Measurements from ENCODE around the gene FIGN.

Gene FIGN

GRCh38 chr2:163736433-163737189, 803 bp upstream of the FIGN start:
- no peak for DNase-seq (ENCODE audit: extremely low read depth in 1 of 2, low read depth in 1 of 2)

- DNase-seq (ENCODE audit: extremely low read depth in 1 of 2, low read depth in 1 of 2) = no peak
These were observed 725 bp downstream of the FIGN start for GRCh38 chr2:163734881-163735684.

GRCh38 chr2:163734401-163734800, 1.4 kb downstream of the FIGN start:
- DNase-seq (ENCODE audit: extremely low read depth in 1 of 2, low read depth in 1 of 2) = no peak

GRCh38 chr2:163733956-163734355, 1.9 kb downstream of the FIGN start:
- no peak for DNase-seq (ENCODE audit: extremely low read depth in 1 of 2, low read depth in 1 of 2)

- DNase-seq (ENCODE audit: extremely low read depth in 1 of 2, low read depth in 1 of 2) = no peak
These were observed 2.4 kb downstream of the FIGN start for GRCh38 chr2:163733301-163733938.

GRCh38 chr2:163732727-163733126, 3.1 kb downstream of the FIGN start:
- no peak for DNase-seq (ENCODE audit: extremely low read depth in 1 of 2, low read depth in 1 of 2)

- no peak for DNase-seq (ENCODE audit: extremely low read depth in 1 of 2, low read depth in 1 of 2)
These were observed 4.1 kb downstream of the FIGN start for GRCh38 chr2:163731735-163732134.

- DNase-seq (ENCODE audit: extremely low read depth in 1 of 2, low read depth in 1 of 2) = no peak
These were observed 5.3 kb downstream of the FIGN start for GRCh38 chr2:163730556-163730955.

GRCh38 chr2:163729636-163730273, 6.1 kb downstream of the FIGN start:
- no peak for DNase-seq (ENCODE audit: extremely low read depth in 1 of 2, low read depth in 1 of 2)

- no peak for DNase-seq (ENCODE audit: extremely low read depth in 1 of 2, low read depth in 1 of 2)
These were observed 11.9 kb downstream of the FIGN start for GRCh38 chr2:163723881-163724280.

GRCh38 chr2:163723348-163723747, 12.5 kb downstream of the FIGN start:
- DNase-seq (ENCODE audit: extremely low read depth in 1 of 2, low read depth in 1 of 2) = no peak

GRCh38 chr2:163719331-163719730, 16.5 kb downstream of the FIGN start:
- no peak for DNase-seq (ENCODE audit: extremely low read depth in 1 of 2, low read depth in 1 of 2)

- DNase-seq (ENCODE audit: extremely low read depth in 1 of 2, low read depth in 1 of 2) = no peak
These were observed 17.7 kb downstream of the FIGN start for GRCh38 chr2:163717993-163718680.

GRCh38 chr2:163717515-163717914, 18.3 kb downstream of the FIGN start:
- no peak for DNase-seq (ENCODE audit: extremely low read depth in 1 of 2, low read depth in 1 of 2)

GRCh38 chr2:163716101-163716500, 19.7 kb downstream of the FIGN start:
- no peak for DNase-seq (ENCODE audit: extremely low read depth in 1 of 2, low read depth in 1 of 2)

GRCh38 chr2:163715668-163716067, 20.1 kb downstream of the FIGN start:
- DNase-seq (ENCODE audit: extremely low read depth in 1 of 2, low read depth in 1 of 2) = no peak

GRCh38 chr2:163715199-163715598, 20.6 kb downstream of the FIGN start:
- DNase-seq (ENCODE audit: extremely low read depth in 1 of 2, low read depth in 1 of 2) = no peak

- DNase-seq (ENCODE audit: extremely low read depth in 1 of 2, low read depth in 1 of 2) = no peak
These were observed 22.1 kb downstream of the FIGN start for GRCh38 chr2:163713534-163714311.

- no peak for DNase-seq (ENCODE audit: extremely low read depth in 1 of 2, low read depth in 1 of 2)
These were observed 24.1 kb downstream of the FIGN start for GRCh38 chr2:163711699-163712098.

- no peak for DNase-seq (ENCODE audit: extremely low read depth in 1 of 2, low read depth in 1 of 2)
These were observed 24.6 kb downstream of the FIGN start for GRCh38 chr2:163711258-163711657.

Measured in activated CD8-positive, alpha-beta memory T cell treated with anti-CD3 and anti-CD28 coated beads for 1 hour (primary cell).